Gastroesophageal sphincter (tissue), 3 donors: Measurements from ENCODE around the gene FTCD.

Experiments used
- CTCF ChIP-seq, 4 experiments: fragments of 200-600 bp in 2 of 4; fragments of 450-650 bp in 2 of 4; sonication (generic) in 1 of 4; IDR thresholded peaks; one replicate each; pipeline ENCODE4 v1.5.1; 2017 to 2019; ENCODE audit warnings: antibody characterized with exemption in 4 of 4, mild to moderate bottlenecking in 2 of 4, moderate library complexity in 2 of 4
- POLR2A ChIP-seq, 2 donors: fragments of 450-650 bp; IDR thresholded peaks; one replicate each; pipeline ENCODE4 v1.6.1; 2017; ENCODE audit warnings: antibody characterized with exemption in 2 of 2, mild to moderate bottlenecking in 2 of 2, moderate library complexity in 1 of 2

- no peak for TF ChIP-seq POLR2A (IDR thresholded peaks at IDR 0.05)
- TF ChIP-seq CTCF (IDR thresholded peaks at IDR 0.05) = no peak
These were observed 2.5 kb downstream of the FTCD start for GRCh38 chr21:46152927-46153246.
